Liver (tissue), 9 donors: Measurements from ENCODE around the gene MROH9. TPM values are rescaled to one million over a fixed set of nuclear protein-coding genes. Genes with fewer than 3 reads are reported as not detected.

Experiments
- DNase-seq: peaks from one replicate; pipeline ENCODE4 v3.0.0-alpha.2; 2017; ENCODE audit warnings: low spot score
- H3K27ac ChIP-seq, 2 donors: one replicate each; pipeline ENCODE4 v1.7.0; 2013; ENCODE audit warnings: inconsistent platforms in 2 of 2, low read length in 2 of 2, control low read depth in 1 of 2, low read depth in 1 of 2, mild to moderate bottlenecking in 1 of 2
- H3K27me3 ChIP-seq, 4 donors: one replicate each; pipeline versions ENCODE4 v1.6.1 to v1.7.0; 2013; ENCODE audit warnings: low read length in 3 of 4, inconsistent platforms in 1 of 4, mild to moderate bottlenecking in 1 of 4, moderate library complexity in 1 of 4; ENCODE audit not compliant: control insufficient read depth in 4 of 4, insufficient read depth in 4 of 4
- H3K36me3 ChIP-seq, 4 donors: one replicate each; pipeline versions ENCODE4 v1.6.1 to v1.7.0; 2013; ENCODE audit warnings: low read length in 3 of 4, mild to moderate bottlenecking in 3 of 4, low read depth in 1 of 4, moderate library complexity in 1 of 4; ENCODE audit not compliant: control insufficient read depth in 4 of 4, insufficient read depth in 3 of 4
- H3K4me1 ChIP-seq, 4 donors: one replicate each; pipeline versions ENCODE4 v1.6.1 to v1.7.0; 2013; ENCODE audit warnings: low read length in 3 of 4, mild to moderate bottlenecking in 3 of 4, moderate library complexity in 1 of 4; ENCODE audit not compliant: control insufficient read depth in 4 of 4, insufficient read depth in 4 of 4
- H3K4me3 ChIP-seq, 3 donors: one replicate each; pipeline versions ENCODE4 v1.6.1 to v1.7.0; 2013; ENCODE audit warnings: low read length in 3 of 3, control low read depth in 1 of 3, low read depth in 1 of 3, mild to moderate bottlenecking in 1 of 3
- H3K9ac ChIP-seq, 2 donors: one replicate each; pipeline ENCODE4 v1.7.0; 2013; ENCODE audit warnings: low read length in 2 of 2, mild to moderate bottlenecking in 2 of 2, moderate library complexity in 2 of 2, control low read depth in 1 of 2, low read depth in 1 of 2
- H3K9me3 ChIP-seq, 4 donors: one replicate each; pipeline versions ENCODE4 v1.6.1 to v1.7.0; 2013; ENCODE audit warnings: low read length in 3 of 4; ENCODE audit not compliant: control insufficient read depth in 4 of 4
- ATF3 ChIP-seq: IDR thresholded peaks from 2 replicates; pipeline ENCODE4 v1.6.1; 2016; ENCODE audit warnings: antibody characterized with exemption
- EGR1 ChIP-seq, 2 donors: IDR thresholded peaks; 2 replicates each; pipeline ENCODE4 v1.6.1; 2016 to 2018; ENCODE audit warnings: antibody characterized with exemption in 2 of 2, low read depth in 2 of 2
- FOXA1 ChIP-seq: IDR thresholded peaks from 2 replicates; pipeline ENCODE4 v1.6.1; 2016; ENCODE audit warnings: antibody characterized with exemption
- FOXA2 ChIP-seq: IDR thresholded peaks from 2 replicates; pipeline ENCODE4 v1.6.1; 2016; ENCODE audit warnings: antibody characterized with exemption
- GABPA ChIP-seq, 2 donors: IDR thresholded peaks in 1 of 2; conservative IDR thresholded peaks in 1 of 2; 2 replicates each; pipeline ENCODE4 v1.6.1; 2016; ENCODE audit warnings: antibody characterized with exemption in 2 of 2, mild to moderate bottlenecking in 1 of 2, moderate library complexity in 1 of 2
- HNF4A ChIP-seq, 2 donors: conservative IDR thresholded peaks; 2 replicates each; pipeline ENCODE4 v1.6.1; 2016; ENCODE audit warnings: antibody characterized with exemption in 2 of 2, mild to moderate bottlenecking in 2 of 2
- HNF4G ChIP-seq: IDR thresholded peaks from 2 replicates; pipeline ENCODE4 v1.6.1; 2016; ENCODE audit warnings: antibody characterized with exemption
- JUND ChIP-seq, 2 donors: IDR thresholded peaks; 2 replicates each; pipeline ENCODE4 v1.6.1; 2016; ENCODE audit warnings: antibody characterized with exemption in 2 of 2
- NR2F2 ChIP-seq: IDR thresholded peaks from 2 replicates; pipeline ENCODE4 v1.6.1; 2016; ENCODE audit warnings: antibody characterized with exemption
- RAD21 ChIP-seq, 2 donors: IDR thresholded peaks; 2 replicates each; pipeline ENCODE4 v1.6.1; 2016; ENCODE audit warnings: antibody characterized with exemption in 2 of 2, mild to moderate bottlenecking in 2 of 2
- REST ChIP-seq: IDR thresholded peaks from 2 replicates; pipeline ENCODE4 v1.6.1; 2016; ENCODE audit warnings: antibody characterized with exemption, mild to moderate bottlenecking
- RXRA ChIP-seq, 2 donors: IDR thresholded peaks; 2 replicates each; pipeline ENCODE4 v1.6.1; 2017 to 2018; ENCODE audit warnings: antibody characterized with exemption in 2 of 2, mild to moderate bottlenecking in 1 of 2
- SP1 ChIP-seq: IDR thresholded peaks from 2 replicates; pipeline ENCODE4 v1.6.1; 2018; ENCODE audit warnings: antibody characterized with exemption, mild to moderate bottlenecking
- TAF1 ChIP-seq: conservative IDR thresholded peaks from 2 replicates; pipeline ENCODE4 v1.6.1; 2016; ENCODE audit warnings: antibody characterized with exemption, mild to moderate bottlenecking
- YY1 ChIP-seq: IDR thresholded peaks from 2 replicates; pipeline ENCODE4 v1.6.1; 2016; ENCODE audit warnings: antibody characterized with exemption, mild to moderate bottlenecking
- WGBS: extraction: QIAGEN DNeasy Blood & Tissue Kit; methylation state at CpG from one replicate; pipeline ENCODE4 v1.1.7; 2013; 5-methylcytosine and 5-hydroxymethylcytosine counted together
- polyA plus RNA-seq, 2 donors: library from polyadenylated mRNA; stranded (reverse) in 1 of 2; unstranded in 1 of 2; fragments of 200-250 nt in 1 of 2; fragments of >200 nt in 1 of 2; fragmentation: Nextera tagmentation in 1 of 2; extraction: Ambion mirVana in 1 of 2; gene quantifications; one replicate each; pipeline versions ENCODE4 v1.2.1 to v1.2.3, GENCODE V29; 2013 to 2015
- total RNA-seq, 2 donors: library from RNA; depleted of rRNA; stranded (reverse); fragments of >200 nt; gene quantifications; one replicate each; pipeline ENCODE4 v1.2.3, GENCODE V29; 2014
- TF ChIP-seq, protein P1 (sequence below): IDR thresholded peaks from 2 replicates; pipeline ENCODE4 v1.6.1; 2016; ENCODE audit warnings: antibody characterized with exemption
- TF ChIP-seq, protein P2 (sequence below): fragments of 150-350 bp; IDR thresholded peaks from 2 replicates; pipeline ENCODE4 v1.5.1; 2017; ENCODE audit warnings: improper control_type of control experiment, low read depth, low read length; ENCODE audit not compliant: missing input control
- TF ChIP-seq, protein P3 (sequence below): IDR thresholded peaks from 2 replicates; pipeline ENCODE4 v1.6.1; 2016; ENCODE audit warnings: antibody characterized with exemption
- donor health status: healthy.
- donor health status: healthy.
- donor health status: healthy.
- donor health status: healthy.
- donor health status: healthy.

Gene MROH9
- total and polyA plus RNA-seq, 4 donors: not detected

- Histone ChIP-seq H3K4me3 (no peak overlapping the region), H3K36me3 (peaks cover 0 to 54% (median 36%) of the 10 kb centered on the region in 4 donors), H3K9ac (no peak overlapping the region), H3K9me3 (no peaks in the 10 kb centered on the region), H3K27ac (no peak overlapping the region), H3K4me1 (peaks cover 2 to 36% (median 10%) of the 10 kb centered on the region in 4 donors), H3K27me3 (no peaks in the 10 kb centered on the region)
- TF ChIP-seq ATF3 (no peak), REST (no peak), GABPA (IDR thresholded peaks at IDR 0.05 in 1 of 2, conservative IDR thresholded peaks at IDR 0.05 in 1 of 2) (no peak), SP1 (no peak), RAD21 (IDR thresholded peaks at IDR 0.05) (no peak), RXRA (IDR thresholded peaks at IDR 0.05) (no peak), JUND (IDR thresholded peaks at IDR 0.05) (no peak), EGR1 (IDR thresholded peaks at IDR 0.05; ENCODE audit: low read depth in 2 of 2) (no peak), HNF4G (no peak), NR2F2 (no peak), FOXA2 (no peak), FOXA1 (no peak), HNF4A (conservative IDR thresholded peaks at IDR 0.05) (no peak), YY1 (no peak), TAF1 (no peak)
- TF ChIP-seq, protein P1, sequence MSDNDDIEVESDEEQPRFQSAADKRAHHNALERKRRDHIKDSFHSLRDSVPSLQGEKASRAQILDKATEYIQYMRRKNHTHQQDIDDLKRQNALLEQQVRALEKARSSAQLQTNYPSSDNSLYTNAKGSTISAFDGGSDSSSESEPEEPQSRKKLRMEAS: no peak
- TF ChIP-seq, protein P2, sequence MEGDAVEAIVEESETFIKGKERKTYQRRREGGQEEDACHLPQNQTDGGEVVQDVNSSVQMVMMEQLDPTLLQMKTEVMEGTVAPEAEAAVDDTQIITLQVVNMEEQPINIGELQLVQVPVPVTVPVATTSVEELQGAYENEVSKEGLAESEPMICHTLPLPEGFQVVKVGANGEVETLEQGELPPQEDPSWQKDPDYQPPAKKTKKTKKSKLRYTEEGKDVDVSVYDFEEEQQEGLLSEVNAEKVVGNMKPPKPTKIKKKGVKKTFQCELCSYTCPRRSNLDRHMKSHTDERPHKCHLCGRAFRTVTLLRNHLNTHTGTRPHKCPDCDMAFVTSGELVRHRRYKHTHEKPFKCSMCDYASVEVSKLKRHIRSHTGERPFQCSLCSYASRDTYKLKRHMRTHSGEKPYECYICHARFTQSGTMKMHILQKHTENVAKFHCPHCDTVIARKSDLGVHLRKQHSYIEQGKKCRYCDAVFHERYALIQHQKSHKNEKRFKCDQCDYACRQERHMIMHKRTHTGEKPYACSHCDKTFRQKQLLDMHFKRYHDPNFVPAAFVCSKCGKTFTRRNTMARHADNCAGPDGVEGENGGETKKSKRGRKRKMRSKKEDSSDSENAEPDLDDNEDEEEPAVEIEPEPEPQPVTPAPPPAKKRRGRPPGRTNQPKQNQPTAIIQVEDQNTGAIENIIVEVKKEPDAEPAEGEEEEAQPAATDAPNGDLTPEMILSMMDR: no peak
- TF ChIP-seq, protein P3, sequence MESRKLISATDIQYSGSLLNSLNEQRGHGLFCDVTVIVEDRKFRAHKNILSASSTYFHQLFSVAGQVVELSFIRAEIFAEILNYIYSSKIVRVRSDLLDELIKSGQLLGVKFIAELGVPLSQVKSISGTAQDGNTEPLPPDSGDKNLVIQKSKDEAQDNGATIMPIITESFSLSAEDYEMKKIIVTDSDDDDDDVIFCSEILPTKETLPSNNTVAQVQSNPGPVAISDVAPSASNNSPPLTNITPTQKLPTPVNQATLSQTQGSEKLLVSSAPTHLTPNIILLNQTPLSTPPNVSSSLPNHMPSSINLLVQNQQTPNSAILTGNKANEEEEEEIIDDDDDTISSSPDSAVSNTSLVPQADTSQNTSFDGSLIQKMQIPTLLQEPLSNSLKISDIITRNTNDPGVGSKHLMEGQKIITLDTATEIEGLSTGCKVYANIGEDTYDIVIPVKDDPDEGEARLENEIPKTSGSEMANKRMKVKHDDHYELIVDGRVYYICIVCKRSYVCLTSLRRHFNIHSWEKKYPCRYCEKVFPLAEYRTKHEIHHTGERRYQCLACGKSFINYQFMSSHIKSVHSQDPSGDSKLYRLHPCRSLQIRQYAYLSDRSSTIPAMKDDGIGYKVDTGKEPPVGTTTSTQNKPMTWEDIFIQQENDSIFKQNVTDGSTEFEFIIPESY: no peak
- 96% methylated on average over 1 of the region's 1 CpG for WGBS
- DNase-seq: no peak
Observed at GRCh38 chr1:171103862-171104261, 168.5 kb downstream of the MROH9 start.
